Left kidney (tissue), 2 donors: ENCODE results near the gene LRRC32. TPM values are rescaled to one million over a fixed set of nuclear protein-coding genes. Genes with fewer than 3 reads are reported as not detected.

Experiments
- DNase-seq: peaks from one replicate; pipeline ENCODE4 v3.0.0-alpha.2; 2013
- polyA plus RNA-seq: library from polyadenylated mRNA; unstranded; fragments of 120-200 nt; gene quantifications from one replicate; pipeline ENCODE4 v1.2.1, GENCODE V29; 2013; ENCODE audit not compliant: insufficient read length

Gene LRRC32
- polyA plus RNA-seq, 1 donor = 48.8 TPM

DNA sequence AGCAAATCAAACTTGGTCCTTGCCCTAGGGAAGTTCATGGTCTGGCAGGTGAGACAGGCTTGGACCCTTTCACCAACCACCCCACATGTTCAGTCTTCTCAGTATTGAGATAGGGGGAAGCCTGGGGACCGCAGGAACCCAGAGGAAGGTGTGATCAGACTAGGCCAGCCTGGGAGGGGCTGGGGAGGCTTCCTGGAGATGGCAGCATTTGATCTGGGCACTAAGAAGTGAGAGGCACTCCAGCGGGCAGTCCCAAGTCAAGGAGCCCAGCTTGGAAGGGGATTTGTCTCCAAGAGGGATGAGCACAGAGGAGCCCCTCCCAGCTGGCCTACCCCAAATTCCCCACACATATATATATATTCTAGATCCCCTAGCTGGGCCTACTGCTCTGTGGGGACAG is 5.4 kb downstream of the LRRC32 start:
- DNase-seq = no peak

DNA sequence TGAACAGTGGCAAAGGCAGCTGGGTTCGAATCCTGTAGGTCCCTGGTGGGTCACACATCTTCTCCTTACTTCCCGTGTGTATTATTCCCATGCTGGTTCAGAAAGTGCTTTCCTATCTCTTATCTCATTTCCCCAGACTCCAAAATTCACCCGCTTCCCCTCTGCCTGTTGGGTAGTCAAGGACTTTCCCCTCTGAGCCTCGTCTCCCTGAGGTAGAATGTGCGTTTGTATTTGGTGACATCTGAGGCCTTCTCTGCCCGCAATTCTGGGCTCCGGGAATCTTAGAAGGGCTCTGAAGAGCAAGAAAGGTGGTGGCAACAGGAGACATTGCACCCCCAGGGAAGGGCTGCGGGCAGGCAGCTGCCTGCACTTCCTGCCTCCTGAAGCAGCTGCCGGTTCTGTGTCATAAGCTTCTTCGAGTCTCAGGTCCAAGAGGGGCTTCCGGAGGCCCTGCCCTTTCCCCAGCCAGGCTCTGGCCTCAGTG is 5.9 kb downstream of the LRRC32 start:
- no peak for DNase-seq

DNA sequence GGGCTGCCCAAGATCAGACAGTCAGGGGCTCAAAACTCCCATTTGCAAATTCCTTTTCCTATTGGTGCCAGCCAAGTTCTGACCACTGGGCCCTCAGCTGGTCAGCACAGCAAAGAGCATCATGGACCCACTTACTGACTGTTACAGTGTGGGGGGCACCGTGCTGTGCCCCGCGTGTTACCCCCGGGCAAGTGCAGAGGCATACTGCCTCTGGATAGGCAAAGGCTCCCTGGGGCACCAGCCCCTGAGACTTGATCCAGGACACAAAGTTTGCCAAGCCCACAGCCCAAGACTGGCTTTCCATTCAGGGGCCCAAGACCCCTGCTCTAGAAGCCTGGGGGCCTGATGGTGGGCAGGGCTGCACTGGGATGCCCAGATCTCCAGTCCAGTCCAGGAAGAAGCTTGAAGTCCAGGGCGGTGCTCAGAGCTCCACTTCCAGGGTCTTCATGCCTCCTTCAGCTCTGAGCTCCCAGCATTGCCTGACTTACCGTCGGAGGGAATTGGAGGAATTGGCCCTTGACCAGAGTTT is 6.6 kb downstream of the LRRC32 start:
- DNase-seq = no peak

DNA sequence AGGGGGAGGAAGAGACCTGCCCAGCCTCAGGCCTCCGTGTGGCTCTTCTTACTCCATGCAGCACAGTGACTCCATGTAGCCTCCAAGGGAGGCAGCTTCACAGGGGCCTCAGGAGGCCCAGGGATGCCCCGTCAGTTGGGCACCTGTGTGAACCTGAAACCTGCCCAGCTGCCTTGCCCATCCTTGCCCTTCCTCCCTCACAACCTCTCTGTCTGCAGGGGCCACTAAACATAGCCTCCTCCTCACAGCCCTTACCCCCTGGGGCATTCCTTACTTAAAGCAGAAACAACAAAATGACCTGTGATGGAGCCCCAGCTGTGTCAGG is 7.1 kb downstream of the LRRC32 start:
- DNase-seq = no peak

DNA sequence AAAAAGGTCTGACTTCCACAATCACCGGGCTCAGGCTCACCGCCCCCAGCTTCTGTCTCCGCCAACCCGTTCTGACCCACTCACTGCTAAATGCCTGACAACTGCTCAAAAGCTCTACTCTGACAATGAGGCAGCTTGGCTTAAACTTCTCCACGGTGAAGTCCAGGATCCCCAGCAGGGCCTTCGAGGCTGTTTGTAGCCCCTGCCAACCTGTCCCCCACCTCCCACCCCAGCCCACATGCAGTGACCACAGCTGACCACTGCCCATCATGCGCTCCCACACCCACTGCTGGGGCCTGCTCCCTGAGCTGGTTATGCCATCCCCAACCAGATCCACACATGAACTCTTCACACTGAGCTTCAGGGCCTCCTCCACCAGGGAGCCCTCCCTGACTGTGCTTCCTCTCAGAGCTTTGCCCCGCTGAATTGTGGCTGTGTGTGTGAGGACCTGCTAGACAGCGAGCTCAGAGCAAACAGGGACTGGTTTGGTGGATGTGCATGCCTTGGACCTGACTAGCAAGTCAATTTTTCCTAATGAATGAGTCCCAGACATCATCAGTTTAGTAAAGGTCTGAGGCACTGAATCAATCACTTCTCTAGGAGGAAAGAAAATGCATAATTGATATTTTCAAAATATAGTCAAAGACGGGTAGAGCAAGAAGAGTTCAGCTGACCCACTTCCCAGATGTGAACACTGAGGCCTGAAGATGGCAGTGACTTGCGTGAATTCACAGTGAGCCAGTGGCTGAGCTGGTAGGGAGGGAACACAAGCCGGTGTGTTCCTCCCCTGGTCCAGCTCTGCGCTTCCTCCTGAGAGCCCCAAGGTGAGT is 7.7 kb downstream of the LRRC32 start:
- no peak for DNase-seq

DNA sequence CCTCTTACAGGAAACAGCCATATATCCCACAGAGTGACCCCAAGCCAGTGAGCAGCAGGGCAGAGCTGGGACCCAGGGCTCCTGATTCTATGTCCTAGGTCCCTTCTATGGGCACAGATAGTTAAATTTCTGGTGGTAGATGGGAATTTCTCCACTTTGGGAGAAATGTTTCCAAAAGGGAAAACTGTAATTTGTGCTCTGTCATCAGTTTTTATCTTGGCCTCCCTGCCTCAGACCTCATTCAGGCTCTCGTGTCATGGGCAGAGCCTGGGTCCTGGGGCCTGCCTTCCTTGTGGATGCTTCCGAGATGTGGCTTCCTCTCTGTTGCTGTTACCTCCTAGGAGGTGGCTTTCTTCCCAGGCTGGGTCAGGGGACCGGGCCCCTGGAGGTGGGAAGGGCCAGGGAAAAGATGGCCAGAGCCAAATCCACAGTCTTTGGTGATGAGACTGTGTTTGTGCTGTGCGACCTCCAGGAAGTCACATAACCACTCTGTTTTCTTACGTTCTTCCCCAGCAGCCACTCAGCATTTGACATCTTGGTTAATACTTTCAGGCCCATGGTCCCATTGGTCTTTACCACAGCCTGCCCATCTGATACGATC is 8.6 kb downstream of the LRRC32 start:
- no peak for DNase-seq

DNA sequence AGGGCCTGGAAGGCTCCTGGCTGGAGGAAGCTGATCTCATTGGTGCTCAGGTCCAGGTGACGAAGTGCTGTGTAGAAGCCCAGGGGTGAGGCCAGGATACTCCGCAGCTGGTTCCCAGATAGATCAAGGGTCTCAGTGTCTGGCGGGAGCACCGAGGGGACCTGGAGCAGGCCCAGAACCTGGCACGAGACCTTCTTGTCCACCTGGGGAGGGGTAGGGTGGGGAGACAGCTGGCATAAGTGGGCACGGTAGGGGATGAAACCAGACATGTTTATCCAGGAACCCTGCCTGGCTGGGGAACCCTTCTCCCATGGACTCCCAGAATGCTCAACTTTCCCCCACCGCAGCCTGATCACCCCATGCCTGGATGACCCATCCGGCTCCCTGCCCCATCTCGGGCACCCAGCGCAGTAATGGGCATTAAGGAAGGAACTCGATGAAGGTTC is 9.2 kb downstream of the LRRC32 start:
- no peak for DNase-seq

DNA sequence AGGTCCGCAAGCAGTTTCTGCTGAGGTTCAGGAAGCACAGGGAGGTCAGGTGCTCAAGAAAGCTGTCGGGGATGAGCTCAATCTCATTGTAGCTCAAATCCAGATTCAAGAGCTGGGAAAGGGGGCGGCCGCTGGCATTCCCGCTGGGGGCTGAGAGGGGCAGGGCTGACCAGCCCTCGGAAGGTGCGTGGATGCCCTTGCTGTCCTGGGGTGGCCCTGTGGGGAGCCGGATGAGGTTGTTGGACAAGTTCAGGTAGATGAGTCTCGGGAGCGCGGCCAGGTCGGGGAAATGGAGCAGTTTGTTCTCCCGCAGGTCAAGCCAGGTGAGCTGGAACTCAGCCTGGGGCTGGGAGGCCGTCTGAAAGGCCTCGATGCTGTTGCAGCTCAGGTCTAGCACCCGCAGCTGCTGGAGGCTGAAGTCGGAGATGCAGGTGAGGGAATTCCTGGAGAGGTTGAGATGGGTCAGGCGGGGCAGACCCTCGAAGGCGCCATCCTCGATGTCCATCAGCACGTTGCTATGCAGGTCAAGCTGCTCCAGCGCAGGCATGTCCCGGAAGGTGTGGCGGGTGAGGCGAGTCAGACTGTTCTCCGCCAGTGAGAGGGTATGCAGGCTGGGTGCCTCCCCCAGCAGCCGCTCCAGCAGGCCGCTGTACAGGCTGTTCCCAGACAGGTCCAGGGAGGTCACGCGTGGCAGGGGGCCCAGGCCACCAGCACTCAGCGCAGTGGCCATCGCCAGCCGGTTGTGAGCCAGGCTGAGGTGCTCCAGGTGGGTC is 9.8 kb downstream of the LRRC32 start:
- no peak for DNase-seq

DNA sequence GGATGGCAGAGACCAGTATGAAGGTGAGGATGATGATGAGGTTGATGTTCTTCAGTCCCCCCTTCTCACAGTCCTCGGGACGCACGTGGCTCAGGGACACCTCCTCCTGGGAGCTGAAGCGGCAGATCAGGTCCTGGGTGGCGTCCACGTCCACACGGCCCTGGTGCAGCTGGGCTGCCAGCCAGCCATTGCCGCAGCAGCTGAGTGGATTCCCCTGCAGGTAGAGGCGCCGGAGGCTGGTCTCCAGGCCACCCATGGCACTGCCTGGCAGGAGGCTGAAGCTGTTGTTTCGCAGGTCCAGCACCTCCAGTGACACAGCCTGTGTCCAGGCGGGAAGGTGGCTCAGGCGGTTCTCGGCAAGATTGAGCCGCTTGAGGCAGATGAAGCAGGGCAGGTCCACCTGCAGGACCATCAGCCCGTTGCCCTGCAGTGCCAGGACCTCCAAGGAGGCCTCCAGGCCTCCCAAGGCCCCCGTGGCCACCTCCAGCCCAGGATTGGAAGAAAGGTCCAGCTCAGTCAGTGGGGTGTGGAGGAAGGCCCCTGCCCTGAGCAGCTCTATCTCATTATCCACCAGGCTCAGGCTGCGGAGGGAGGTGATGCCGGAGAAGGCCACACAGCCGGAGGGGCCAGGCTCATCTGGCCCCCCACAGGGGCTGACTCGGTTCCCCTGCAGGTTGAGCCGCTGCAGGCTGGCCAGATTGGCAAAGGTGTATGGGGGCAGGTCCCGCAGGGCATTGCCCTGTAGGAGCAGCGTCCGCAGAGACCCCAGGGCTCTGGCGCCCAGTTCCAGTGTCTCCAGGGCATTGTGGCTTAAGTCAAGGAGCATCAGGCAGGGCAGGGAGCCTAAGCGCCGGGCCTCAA is 10.6 kb downstream of the LRRC32 start:
- DNase-seq = no peak

DNA sequence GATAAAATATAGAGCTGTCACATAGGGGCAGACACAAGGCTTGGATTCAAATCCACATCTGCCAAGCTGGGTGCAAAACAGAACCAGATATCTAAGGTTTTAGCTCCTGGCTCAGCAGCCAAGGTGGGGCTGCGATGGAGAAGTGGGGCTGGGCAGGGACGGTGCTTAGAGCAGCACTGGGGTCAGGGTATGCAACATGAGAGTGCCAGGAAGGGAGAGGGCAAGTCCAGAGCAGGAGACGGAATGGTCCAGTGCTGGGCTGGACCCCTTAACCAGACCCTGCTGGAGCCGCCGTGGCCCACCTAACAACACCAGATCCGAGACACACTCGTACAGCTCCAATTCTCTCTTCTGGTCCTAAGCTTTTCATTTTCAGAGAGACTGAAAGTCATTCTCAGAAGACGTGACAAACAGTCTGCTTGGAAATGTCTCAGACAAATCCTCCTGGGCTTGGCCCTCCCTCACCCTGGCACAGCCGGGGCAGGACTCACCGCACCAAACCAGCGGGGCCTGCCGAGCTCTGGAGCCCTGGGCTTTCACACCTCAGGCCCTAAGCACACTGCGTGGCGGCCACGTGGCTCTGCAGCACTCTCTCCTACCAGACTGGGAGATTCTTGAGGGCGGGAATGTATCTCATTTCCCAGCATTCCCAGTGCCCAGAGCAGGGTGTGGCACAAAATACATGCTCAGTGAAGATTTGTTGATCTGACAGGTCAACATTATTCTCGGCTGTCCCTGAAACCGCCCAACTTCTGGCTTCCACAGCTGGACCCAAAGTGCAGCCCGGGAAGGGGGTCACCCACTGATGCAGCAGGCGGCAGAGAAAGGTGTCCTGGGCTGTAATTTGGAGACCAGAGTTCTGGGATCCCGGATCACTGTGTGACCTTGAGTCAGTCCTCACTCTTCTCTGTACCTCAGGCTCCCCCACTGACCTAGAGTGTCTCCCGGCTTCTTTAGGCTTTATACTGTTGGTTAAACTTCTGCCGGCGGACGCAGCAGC is 11.6 kb downstream of the LRRC32 start:
- no peak for DNase-seq

DNA sequence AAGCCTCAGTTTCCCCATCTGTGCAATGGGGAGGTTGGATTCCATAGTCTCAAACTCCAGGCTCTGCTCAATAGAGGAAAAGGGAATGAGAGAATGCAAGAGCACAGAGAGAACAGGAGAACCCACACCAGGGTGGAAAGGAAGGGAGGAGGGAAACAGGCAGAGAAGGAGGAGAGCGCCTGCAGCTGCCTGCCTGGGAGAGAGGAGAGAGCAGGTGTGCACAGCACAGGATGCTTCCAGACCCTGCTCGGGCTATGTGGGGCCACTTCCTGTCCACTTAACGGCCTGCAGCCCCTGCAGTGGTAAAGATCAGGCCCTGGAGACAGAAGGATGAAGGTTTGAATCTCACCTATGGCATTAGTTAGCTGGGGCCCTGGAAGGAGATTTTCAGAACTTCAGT is 12.3 kb downstream of the LRRC32 start:
- DNase-seq = no peak

DNA sequence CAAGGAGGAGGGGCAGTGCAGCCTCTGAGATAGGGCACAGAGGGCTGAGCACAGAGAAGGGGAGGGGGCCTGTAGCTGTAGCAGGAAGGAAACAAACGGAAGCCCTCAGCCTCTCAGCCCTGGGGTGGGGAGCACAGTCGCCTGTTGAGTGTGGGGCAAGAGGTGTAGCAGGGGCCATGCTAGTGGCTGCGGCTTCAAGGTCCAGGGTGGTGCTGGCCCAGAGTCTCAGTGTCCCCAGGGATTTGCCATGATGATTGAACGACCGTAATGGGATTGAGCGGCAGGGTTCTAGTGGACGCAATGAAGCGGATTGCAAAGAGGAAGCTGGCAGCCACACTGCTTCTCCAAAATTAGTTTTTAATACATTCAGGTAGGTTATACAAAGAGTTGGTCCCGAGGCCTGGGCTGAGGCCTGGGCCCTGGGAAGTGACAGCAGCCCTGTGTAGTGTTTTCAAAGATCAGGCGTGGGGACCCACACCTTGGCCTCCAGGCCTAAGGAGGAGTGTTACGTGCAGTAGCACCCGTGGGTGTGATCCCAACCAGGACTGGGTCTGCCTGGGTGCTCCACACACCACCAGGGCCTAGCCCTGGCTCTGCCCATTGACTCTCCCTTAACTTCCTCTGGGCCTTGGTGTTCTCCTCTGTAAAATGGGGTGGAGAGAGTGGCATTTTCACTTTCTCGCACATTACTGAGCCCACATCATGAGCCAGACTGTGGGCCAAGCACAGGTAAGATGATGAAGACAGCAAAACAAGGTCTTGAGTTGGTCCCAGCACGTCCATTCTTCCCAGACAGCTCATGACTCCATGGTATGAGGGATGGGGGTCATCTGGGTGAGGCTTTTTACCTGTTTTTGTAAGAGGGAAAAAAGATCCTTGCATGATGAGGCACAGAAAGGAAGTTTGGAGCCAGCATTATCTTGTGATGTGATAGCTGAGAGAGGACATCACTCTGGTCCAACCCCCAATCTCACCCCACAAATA is 13.1 kb downstream of the LRRC32 start:
- no peak for DNase-seq

DNA sequence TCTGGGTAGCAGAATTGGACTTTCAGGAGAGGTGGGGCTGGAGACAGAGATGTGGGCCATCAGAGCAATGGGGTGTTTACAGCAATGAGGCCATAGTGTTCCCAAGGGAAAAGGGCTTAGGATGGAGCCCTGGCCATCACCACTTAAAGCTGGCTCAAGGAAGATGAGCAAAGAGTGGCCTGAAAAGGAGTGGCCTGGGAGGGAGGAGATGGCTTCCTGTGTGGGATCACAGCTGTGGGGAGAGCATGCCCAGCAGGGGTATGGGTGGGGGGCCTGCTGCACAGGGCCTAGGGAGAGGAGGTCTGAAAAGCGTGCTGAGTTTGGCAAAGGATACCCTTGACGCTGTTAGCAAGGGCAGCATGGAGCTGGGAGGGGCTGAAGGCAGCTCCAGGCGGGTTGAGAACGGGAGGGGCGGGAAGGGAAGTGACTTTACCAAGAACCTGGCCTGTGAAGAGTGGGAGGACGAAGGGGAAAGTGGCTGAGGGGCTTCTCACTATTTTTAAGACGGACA is 13.9 kb downstream of the LRRC32 start:
- no peak for DNase-seq

DNA sequence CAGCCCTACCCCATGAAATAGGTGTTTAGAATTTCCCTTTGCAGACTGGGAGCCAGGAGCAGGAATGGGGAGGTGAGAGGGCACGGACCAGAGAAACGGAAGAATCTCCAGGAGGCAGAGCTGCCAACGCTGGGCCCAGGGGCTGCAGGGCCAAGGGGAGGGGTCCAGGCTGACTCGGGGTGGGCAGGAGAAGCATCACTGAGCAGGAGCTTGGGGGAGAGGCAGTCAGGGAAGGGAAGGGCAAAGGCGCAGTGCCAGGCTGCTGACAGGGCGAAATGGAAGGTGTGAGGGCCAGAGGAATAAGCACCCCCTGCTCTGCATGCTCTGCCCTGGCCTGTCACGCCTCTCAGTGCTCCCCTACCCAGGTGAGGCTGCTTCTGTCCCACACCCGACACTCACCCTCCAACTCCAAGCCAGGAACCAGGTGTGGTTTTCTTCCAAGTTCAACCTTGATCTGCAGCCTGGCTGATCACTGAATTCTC is 14.5 kb downstream of the LRRC32 start:
- no peak for DNase-seq

DNA sequence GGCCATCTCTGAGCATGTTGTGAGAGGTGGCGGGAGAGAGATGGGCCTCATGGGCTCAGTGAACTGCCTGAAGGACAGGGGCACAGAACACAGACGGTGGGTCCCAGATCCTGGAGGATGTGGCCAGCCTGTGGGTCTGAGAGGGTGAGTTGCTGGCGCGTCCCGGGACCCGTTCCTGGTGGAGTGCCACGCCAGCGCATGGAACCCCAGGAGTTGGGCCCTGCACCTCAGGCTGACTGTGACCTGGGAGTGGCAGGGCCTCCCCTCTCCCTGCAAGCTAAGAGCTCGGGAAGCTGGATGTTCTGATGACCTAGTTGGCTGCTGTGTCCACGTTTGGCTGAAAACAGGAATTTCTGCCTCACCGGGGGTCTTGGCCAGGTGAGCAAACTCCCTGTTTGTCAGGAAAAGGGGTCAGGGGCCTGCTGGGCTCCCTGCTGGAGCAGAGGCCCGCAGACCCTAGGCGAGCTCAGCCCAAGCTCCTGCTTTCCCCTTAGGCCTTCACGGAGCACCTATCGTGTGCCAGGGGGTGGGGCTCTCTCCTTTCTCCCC is 15.0 kb downstream of the LRRC32 start:
- no peak for DNase-seq

DNA sequence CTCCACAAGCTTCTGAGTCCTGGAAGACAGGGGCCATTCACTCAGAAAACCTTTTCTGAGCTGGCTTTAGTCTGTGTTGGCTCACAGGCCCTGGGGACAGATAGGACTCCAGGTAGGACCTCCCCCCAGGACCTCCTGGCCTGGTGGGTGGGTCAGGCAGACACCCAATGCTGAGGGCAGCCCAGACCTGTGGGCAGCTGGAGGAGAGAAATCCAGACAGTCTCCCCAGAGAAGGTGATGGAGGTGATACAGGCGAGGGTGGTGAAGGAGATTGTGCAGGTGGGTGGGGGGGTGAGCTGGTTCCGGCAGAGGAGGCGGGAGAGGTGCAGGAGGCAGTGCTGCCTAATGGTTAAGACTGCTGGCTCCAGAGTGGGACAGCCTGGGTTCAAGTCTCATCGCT is 15.6 kb downstream of the LRRC32 start:
- DNase-seq = no peak

DNA sequence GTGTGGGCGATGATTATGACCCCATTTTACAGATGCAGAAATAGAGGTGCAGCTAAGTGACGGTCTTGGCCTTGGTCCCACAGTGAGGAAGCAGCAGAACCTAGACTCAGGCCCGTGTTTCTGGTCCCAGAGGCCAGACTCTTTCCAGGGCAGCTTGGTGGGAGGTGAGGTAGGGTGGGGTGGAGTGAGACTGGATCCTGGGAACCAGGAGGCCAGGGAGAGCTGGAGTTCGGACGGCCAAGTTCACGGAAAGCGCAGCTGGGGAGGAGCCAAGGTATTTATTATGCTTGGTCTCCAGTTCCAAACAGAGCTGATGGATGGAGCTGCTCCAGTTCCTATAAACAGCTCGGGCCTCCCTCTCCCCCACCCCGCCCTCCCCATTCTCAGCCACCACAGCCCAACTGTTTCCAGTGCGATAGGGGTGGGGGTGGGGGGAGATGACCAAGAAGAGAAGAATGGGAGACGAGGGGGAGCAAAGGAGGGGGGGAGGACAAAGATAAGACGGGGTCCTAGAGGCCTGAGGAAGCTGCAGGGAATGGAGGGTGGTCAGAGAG is 16.2 kb downstream of the LRRC32 start:
- peak; percentile 80 for DNase-seq

DNA sequence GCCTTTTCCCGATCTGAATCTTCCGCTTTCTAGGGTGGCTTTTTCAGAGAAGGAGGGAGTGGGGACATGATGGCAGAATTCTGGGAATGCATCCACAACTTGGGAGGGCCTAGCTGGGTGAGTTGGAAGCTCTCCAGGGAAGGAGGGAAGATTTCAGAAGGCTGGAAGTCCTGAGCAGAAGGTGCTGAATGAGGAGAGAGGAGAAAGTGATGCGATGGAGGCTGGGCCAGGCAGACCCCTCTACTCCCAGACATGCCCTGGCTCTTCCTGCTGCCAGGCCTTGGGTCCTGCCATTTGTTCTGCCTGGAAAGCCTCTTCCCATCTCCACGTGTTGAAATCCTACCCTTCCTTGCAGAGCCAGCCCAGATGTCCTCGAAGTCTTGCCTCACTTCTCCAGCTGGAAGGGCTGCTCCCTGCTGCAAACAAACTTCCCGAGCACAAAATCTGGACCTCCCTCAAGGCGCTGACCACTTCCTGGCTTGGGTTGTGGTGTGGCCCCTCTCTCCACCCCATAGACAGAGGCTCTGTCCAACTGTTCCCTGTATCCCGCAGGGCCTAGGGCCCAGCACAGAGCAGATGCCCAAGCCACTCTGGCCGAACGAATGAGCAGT is 16.8 kb downstream of the LRRC32 start:
- no peak for DNase-seq
